BLaER1 treated with 17β-estradiol and CSF1 and Interleukin-3, amounts not matched to agents 10 nM and 100 nM (cell line): ENCODE data around the gene NCOA1.

Experiments
- H3K27ac ChIP-seq, 11 experiments: shearing (Covaris generic); formaldehyde crosslinking; 2 replicates each; pipeline ENCODE4 v1.8.1; 2022
- H3K27me3 ChIP-seq, 11 experiments: shearing (Covaris generic); formaldehyde crosslinking; 2 replicates each; pipeline ENCODE4 v1.8.1; 2022
- H3K36me3 ChIP-seq, 11 experiments: shearing (Covaris generic); formaldehyde crosslinking; 2 replicates each; pipeline ENCODE4 v1.8.1; 2022
- H3K4me1 ChIP-seq, 10 experiments: shearing (Covaris generic); formaldehyde crosslinking; 2 replicates each; pipeline ENCODE4 v1.8.1; 2022
- H3K4me2 ChIP-seq, 11 experiments: shearing (Covaris generic); formaldehyde crosslinking; 2 replicates each; pipeline ENCODE4 v1.8.1; 2022
- H3K4me3 ChIP-seq, 10 experiments: shearing (Covaris generic); formaldehyde crosslinking; 2 replicates each; pipeline ENCODE4 v1.8.1; 2022
- H3K9ac ChIP-seq, 11 experiments: shearing (Covaris generic); formaldehyde crosslinking; 2 replicates each; pipeline ENCODE4 v1.8.1; 2022
- H3K9me3 ChIP-seq, 11 experiments: shearing (Covaris generic); formaldehyde crosslinking; replicated peaks in 1 of 11; 2 replicates each; pipeline ENCODE4 v1.8.1; 2022
- H4K20me1 ChIP-seq, 11 experiments: shearing (Covaris generic); formaldehyde crosslinking; 2 replicates each; pipeline ENCODE4 v1.8.1; 2022
- Cebpa-rat ChIP-seq, 11 experiments: shearing (Covaris generic); IDR thresholded peaks; 2 replicates each; pipeline ENCODE4 v1.8.1; 2022

NCOA1 gene

GRCh38 chr2:24632172-24632571 is 141.1 kb downstream of the NCOA1 start:
- no peak for TF ChIP-seq Cebpa-rat (IDR thresholded peaks at IDR 0.05)
- Histone ChIP-seq H3K36me3 (no peaks in the 10 kb centered on the region), H3K9me3 (0 out of 22 replicates have a peak, but pooled peaks cover 0 to under 1% (median 0%) of the 10 kb centered on the region in 11 experiments), H3K4me3 (no peak overlapping the region), H3K27me3 (no peaks in the 10 kb centered on the region), H3K9ac (no peak overlapping the region), H3K4me1 (peaks cover 0 to 17% (median 0%) of the 10 kb centered on the region in 10 experiments; a peak in 7 of 20 replicates), H3K27ac (no peak overlapping the region), H4K20me1 (peaks cover 0 to 80% (median 0%) of the 10 kb centered on the region in 11 experiments; a peak in 4 of 22 replicates), H3K4me2 (peak overlapping the region in 2 of 11 experiments; percentile 16 to 50; a peak in 3 of 22 replicates)

- no peak overlapping the region for H3K4me2 ChIP-seq
- H3K9me3 ChIP-seq = peaks cover 10 to 17% (median 13%) of the 10 kb centered on the region in 11 experiments; a peak in 21 of 22 replicates
- H3K4me3 ChIP-seq = no peak overlapping the region
- H3K36me3 ChIP-seq = peaks cover 0 to 12% (median 3%) of the 10 kb centered on the region in 11 experiments; a peak in 5 of 22 replicates
- H3K9ac ChIP-seq = no peak overlapping the region
- no peak for TF ChIP-seq Cebpa-rat (IDR thresholded peaks at IDR 0.05)
- H3K4me1 ChIP-seq = peaks cover 0 to 17% (median 0%) of the 10 kb centered on the region in 10 experiments; a peak in 7 of 20 replicates
- peaks cover 0 to 62% (median 0%) of the 10 kb centered on the region in 11 experiments; a peak in 4 of 22 replicates for H4K20me1 ChIP-seq
- H3K27me3 ChIP-seq = no peaks in the 10 kb centered on the region
- H3K27ac ChIP-seq = no peak overlapping the region
Observed at GRCh38 chr2:24635181-24635580, 144.1 kb downstream of the NCOA1 start.

GRCh38 chr2:24638568-24638967 is 147.5 kb downstream of the NCOA1 start:
- TF ChIP-seq Cebpa-rat (IDR thresholded peaks at IDR 0.05) = no peak
- no peak overlapping the region for H3K4me3 ChIP-seq
- H3K27ac ChIP-seq = no peak overlapping the region
- H3K4me1 ChIP-seq = peaks cover 0 to 6% (median 0%) of the 10 kb centered on the region in 10 experiments; a peak in 1 of 20 replicates
- no peak overlapping the region for H3K4me2 ChIP-seq
- H3K36me3 ChIP-seq = peaks cover 0 to 12% (median 3%) of the 10 kb centered on the region in 11 experiments; a peak in 5 of 22 replicates
- no peaks in the 10 kb centered on the region for H3K27me3 ChIP-seq
- no peak overlapping the region for H3K9ac ChIP-seq
- H3K9me3 ChIP-seq = peaks cover 10 to 17% (median 13%) of the 10 kb centered on the region in 11 experiments; a peak in 21 of 22 replicates
- H4K20me1 ChIP-seq = peaks cover 0 to 59% (median 0%) of the 10 kb centered on the region in 11 experiments; a peak in 3 of 22 replicates

GRCh38 chr2:24642351-24642750 is 151.3 kb downstream of the NCOA1 start:
- H3K9ac ChIP-seq = no peak overlapping the region
- no peak overlapping the region for H3K4me3 ChIP-seq
- H3K4me1 ChIP-seq = peaks cover 0 to 6% (median 0%) of the 10 kb centered on the region in 10 experiments; a peak in 1 of 20 replicates
- no peaks in the 10 kb centered on the region for H3K27me3 ChIP-seq
- no peak overlapping the region for H3K4me2 ChIP-seq
- H3K27ac ChIP-seq = no peak overlapping the region
- no peak for TF ChIP-seq Cebpa-rat (IDR thresholded peaks at IDR 0.05)
- H3K36me3 ChIP-seq = peaks cover 0 to 23% (median 4%) of the 10 kb centered on the region in 11 experiments; a peak in 7 of 22 replicates
- H3K9me3 ChIP-seq = peaks cover 9 to 15% (median 13%) of the 10 kb centered on the region in 11 experiments; a peak in 21 of 22 replicates
- H4K20me1 ChIP-seq = peaks cover 0 to 61% (median 0%) of the 10 kb centered on the region in 11 experiments; a peak in 3 of 22 replicates

GRCh38 chr2:24643051-24643450 is 152.0 kb downstream of the NCOA1 start:
- Histone ChIP-seq H3K9ac (no peak overlapping the region), H3K4me2 (no peak overlapping the region), H3K36me3 (peaks cover 0 to 26% (median 0%) of the 10 kb centered on the region in 11 experiments; a peak in 6 of 22 replicates), H3K9me3 (peaks cover 2 to 9% (median 6%) of the 10 kb centered on the region in 11 experiments; a peak in 18 of 22 replicates), H3K27me3 (no peaks in the 10 kb centered on the region), H3K4me1 (peaks cover 0 to 6% (median 0%) of the 10 kb centered on the region in 10 experiments; a peak in 1 of 20 replicates), H4K20me1 (peaks cover 0 to 65% (median 0%) of the 10 kb centered on the region in 11 experiments; a peak in 3 of 22 replicates), H3K27ac (no peak overlapping the region), H3K4me3 (no peak overlapping the region)
- no peak for TF ChIP-seq Cebpa-rat (IDR thresholded peaks at IDR 0.05)

GRCh38 chr2:24644032-24644431 is 153.0 kb downstream of the NCOA1 start:
- Histone ChIP-seq H3K9ac (no peak overlapping the region), H3K36me3 (peaks cover 0 to 27% (median 0%) of the 10 kb centered on the region in 11 experiments; a peak in 4 of 22 replicates), H3K27me3 (no peaks in the 10 kb centered on the region), H3K4me2 (no peak overlapping the region), H3K4me3 (no peak overlapping the region), H3K9me3 (no peaks in the 10 kb centered on the region), H3K27ac (no peak overlapping the region), H3K4me1 (peaks cover 0 to 6% (median 0%) of the 10 kb centered on the region in 10 experiments; a peak in 1 of 20 replicates), H4K20me1 (peaks cover 0 to 63% (median 0%) of the 10 kb centered on the region in 11 experiments; a peak in 3 of 22 replicates)
- no peak for TF ChIP-seq Cebpa-rat (IDR thresholded peaks at IDR 0.05)

GRCh38 chr2:24650997-24651642 is 160.1 kb downstream of the NCOA1 start:
- peaks cover 0 to 26% (median 0%) of the 10 kb centered on the region in 11 experiments; a peak in 3 of 22 replicates for H4K20me1 ChIP-seq
- no peak overlapping the region for H3K27ac ChIP-seq
- peaks cover 0 to 7% (median 0%) of the 10 kb centered on the region in 11 experiments; a peak in 4 of 22 replicates for H3K9me3 ChIP-seq
- peaks cover 0 to 33% (median 0%) of the 10 kb centered on the region in 10 experiments; a peak in 6 of 20 replicates for H3K4me1 ChIP-seq
- H3K4me3 ChIP-seq = no peak overlapping the region
- H3K36me3 ChIP-seq = peaks cover 0 to 30% (median 0%) of the 10 kb centered on the region in 11 experiments; a peak in 3 of 22 replicates
- H3K27me3 ChIP-seq = no peaks in the 10 kb centered on the region
- 0 out of 22 replicates have a peak, but pooled peaks of 1 of the 11 experiments have one; percentile 6 for TF ChIP-seq Cebpa-rat (IDR thresholded peaks at IDR 0.05)
- no peak overlapping the region for H3K4me2 ChIP-seq
- no peak overlapping the region for H3K9ac ChIP-seq

- Histone ChIP-seq H3K4me3 (no peak overlapping the region), H3K9ac (no peak overlapping the region), H3K27ac (0 out of 22 replicates have a peak overlapping the region, but pooled peaks of 1 of the 11 experiments have one; percentile 69), H3K36me3 (peaks cover 0 to 25% (median 0%) of the 10 kb centered on the region in 11 experiments; a peak in 3 of 22 replicates), H3K9me3 (peaks cover 0 to 7% (median 0%) of the 10 kb centered on the region in 11 experiments; a peak in 4 of 22 replicates), H3K4me1 (peaks cover 0 to 33% (median 0%) of the 10 kb centered on the region in 10 experiments; a peak in 6 of 20 replicates), H3K4me2 (0 out of 22 replicates have a peak overlapping the region, but pooled peaks of 2 of the 11 experiments have one; percentile 7 to 10), H3K27me3 (no peaks in the 10 kb centered on the region), H4K20me1 (peaks cover 0 to 26% (median 0%) of the 10 kb centered on the region in 11 experiments; a peak in 3 of 22 replicates)
- no peak for TF ChIP-seq Cebpa-rat (IDR thresholded peaks at IDR 0.05)
Observed at GRCh38 chr2:24651643-24652003, 160.6 kb downstream of the NCOA1 start.
